GM03348 (cell line): Measurements from ENCODE around the gene LRRFIP1.
"Not testable (repeated sequence)": the region's sequence is repeated elsewhere in the genome, so short reads cannot be mapped to it uniquely, and the experiment has no call there.

Source experiments
- DNase-seq: peaks from one replicate; pipeline ENCODE4 v3.0.0; 2012; ENCODE audit warnings: low spot score

Gene LRRFIP1

DNA sequence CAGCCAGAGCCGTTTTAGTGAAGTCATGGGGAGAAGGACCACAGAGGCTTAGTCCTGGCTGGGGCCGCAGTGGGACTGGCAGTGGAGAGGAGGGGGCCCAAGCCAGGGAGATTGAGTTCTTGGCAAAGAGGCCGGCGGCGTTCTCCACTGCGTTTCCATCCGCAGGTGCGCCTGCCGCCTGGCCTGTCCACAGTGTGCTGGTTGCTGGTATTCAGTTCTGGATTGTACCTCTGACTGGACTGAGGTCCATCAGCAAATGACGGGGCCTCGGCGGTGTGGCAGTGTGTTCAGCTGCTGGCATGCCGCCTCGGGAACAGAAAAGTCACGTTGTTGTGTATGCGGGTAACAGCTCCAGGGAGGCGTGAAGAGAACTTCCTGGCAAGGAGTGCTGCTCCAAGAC is 36.8 kb downstream of the LRRFIP1 start:
- DNase-seq: no peak

- DNase-seq: no peak
Observed at GRCh38 chr2:237665713-237666143, 38.3 kb downstream of the LRRFIP1 start.

DNA sequence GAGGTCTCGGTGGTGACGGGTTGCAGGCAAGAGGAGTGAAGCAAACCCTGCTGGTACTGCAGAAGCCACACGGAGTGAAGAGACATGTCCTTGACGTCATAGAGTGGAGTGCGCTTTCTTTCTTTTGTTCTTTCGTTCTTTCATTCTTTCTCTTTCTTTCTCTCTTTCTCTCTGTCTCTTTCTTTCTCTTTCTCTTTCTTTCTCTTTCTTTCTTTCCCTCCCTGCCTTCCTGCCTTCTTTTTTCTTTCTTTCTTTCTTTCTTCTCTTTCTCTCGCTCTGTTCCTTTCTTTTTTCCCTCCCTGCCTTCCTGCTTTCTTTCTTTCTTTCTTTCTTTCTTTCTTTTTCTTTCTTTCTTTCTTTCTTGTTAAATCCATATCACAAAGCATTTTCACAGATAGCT is 39.2 kb downstream of the LRRFIP1 start:
- no peak for DNase-seq

DNA sequence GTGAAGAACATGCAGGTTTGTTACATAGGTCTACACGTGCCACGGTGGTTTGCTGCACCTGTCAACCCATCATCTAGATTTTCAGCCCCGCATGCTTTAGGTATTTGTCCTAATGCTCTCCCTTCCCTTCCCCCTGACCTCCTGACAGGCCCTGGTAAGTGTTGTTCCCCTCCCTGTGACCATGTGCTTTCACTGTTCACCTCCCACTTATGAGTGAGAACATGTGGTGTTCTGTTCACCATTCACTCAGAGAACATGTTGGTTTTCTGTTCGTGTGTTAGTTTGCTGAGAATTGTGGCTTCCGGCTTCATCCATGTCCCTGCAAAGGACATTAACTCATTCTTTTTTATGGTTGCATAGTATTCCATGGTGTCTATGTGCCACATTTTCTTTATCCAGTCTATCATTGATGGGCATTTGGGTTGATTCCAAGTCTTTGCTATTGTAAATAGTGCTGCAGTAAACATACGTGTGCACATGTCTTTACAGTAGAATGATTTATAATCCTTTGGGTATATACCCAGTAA is 39.7 kb downstream of the LRRFIP1 start:
- not testable (repeated sequence) for DNase-seq

DNA sequence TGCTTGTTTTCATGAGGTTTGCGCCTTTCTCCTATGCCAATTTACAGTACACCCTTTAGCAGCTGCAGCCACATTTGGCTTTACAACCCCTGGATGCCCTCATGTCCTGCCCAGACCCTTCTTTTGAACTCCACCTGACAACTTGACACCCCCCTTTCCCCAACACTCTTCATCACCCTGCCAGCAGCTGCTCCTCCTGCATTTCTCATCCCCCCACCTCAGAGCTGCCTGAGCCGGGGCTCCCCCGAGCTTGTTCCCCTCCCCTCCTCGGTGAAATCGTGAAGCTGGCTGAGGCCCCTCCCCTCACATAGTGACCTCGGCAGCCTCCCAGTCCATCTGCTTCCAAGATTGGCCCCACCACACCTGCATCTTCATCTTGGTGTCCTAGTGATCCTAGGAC is 40.5 kb downstream of the LRRFIP1 start:
- DNase-seq: no peak

GRCh38 chr2:237668440-237668839 is 41.1 kb downstream of the LRRFIP1 start:
- DNase-seq: no peak

DNA sequence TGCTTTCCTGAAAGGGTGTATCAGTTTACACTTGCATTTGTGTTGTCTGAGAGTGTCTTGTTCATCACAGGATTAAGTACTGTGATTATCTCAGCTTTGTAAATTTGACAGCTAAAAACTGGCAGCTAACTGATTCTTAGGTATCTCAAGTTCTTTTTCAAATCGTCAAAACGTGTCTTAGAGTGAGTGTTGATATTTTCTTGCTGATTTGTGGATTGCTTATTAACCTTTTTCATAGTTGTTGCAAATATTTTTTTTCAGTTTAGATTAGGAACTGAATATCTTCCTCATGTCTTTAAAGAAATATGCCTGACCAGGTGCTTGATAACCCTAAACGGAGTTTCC is 41.9 kb downstream of the LRRFIP1 start:
- no peak for DNase-seq

DNA sequence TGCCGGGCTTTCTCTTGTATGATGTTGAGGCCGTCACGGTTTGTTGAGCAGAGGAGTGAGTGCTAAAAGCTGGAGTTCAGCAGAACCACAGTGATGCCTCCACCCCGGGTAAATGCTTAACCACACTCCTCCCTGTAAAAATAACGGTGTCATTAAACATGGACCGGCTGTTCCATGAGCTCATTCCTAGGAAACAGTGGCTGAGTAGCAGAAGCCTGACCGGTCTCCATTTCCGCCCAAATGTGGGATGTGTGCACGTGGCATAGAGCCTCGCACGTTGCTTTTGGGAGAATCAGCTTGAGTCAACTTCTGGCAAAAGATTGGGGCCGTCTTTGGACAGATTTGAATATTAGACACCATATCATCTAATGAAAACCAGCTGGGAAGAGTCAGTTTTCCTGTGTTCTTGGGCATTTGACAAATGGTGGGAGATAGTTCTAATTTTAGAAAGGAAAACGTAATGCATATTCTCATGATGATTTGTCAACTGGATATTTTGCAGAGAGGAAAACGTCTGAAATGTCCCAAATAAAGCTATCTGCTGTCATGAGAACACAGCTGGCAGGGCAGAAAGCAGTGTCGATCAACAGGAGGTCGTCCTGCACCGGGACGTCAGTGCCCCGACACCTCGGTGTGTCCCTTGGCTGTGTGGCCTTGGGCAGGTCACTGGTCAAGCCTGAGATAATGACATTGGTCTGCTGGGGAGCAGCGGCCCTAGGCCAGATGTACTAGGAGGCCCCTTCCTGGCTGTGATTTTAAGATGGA is 42.4 kb downstream of the LRRFIP1 start:
- DNase-seq: peak; percentile 91

DNA sequence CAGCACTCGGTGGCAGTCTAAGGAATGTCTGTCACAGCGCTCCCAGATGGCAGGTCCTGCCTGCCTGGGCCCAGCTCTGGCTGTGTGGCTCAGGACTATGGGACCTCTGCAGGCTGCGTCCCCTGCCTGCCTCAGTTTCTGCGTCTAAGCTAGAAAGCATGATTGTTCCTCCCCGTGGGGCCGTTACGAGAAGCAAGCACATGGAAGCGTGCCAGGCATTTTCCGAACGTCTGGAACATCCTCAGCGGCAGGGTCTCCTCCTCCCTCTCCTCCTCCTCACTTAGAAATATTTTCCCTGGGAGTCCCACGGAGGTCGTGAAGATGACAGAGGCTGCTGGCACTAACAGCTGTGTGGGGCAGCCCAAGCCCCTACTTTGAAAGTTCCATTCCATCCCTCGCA is 43.3 kb downstream of the LRRFIP1 start:
- DNase-seq: no peak

- DNase-seq: no peak
Observed at GRCh38 chr2:237671466-237672138, 44.2 kb downstream of the LRRFIP1 start.

- no peak for DNase-seq
Observed at GRCh38 chr2:237672731-237673129, 45.3 kb downstream of the LRRFIP1 start.

- DNase-seq: peak; percentile 26
Observed at GRCh38 chr2:237673130-237674001, 46.0 kb downstream of the LRRFIP1 start.

DNA sequence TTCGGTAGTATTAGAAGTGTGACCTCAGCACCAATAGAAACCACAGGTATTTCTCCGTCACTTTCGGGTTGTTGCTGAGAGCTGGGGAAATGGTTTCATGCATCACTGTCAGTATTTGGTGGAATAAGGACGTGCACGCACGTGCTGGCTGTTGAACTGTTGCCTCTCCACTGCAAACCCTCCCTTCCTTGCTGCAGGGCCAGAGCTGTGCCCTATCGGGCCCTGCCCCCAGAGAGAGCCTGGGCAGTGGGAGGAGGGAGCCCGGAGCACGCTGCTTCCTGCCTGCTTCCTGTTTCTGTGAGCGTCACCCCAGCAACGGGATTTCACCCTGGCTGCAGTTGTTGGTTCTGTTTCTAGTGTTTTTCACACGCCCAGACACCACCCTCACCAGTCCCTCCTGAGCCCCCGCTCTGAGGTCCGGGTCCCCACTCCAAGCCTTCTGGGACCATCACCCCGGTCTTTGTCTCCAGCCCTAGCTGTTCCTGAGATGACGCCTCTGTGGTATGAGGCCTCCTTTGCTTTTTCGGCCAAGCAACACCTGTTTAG is 47.4 kb downstream of the LRRFIP1 start:
- DNase-seq: peak; percentile 82

- DNase-seq: no peak
Observed at GRCh38 chr2:237675316-237675715, 47.9 kb downstream of the LRRFIP1 start.

DNA sequence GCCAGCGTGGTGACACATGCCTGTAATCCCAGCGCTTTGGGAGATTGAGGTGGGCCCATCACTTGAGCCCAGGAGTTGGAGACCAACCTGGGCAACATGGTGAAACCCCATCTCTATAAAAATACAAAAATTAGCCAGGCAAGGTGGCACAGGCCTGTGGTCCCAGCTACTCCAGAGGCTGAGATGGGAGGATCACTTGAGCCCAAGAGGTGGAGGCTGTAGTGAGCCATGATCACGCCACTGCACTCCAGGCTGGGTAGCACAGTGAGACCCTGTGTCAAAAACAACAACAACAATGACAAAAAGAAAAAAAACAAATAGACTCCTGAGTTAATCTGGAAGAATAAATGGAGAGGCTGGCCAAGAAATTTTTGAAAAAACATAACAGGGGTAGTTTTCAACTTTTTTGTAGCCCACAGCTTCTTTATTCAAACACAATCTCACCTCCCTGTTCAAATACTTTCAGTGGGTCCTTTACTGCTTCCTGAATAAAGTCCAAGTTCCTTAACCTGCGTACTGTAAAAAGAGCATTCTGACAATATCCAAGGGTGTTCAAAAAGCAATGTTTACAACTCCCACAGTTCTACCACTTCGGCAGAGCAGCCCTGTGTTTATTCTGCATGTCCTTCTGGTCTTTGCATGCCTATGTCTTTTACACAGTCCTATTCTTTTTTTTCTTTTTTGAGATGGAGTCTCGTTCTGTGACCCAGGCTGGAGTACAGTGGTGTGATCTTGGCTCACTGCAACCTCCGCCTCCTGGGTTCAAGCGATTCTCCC is 53.5 kb downstream of the LRRFIP1 start:
- no peak for DNase-seq

DNA sequence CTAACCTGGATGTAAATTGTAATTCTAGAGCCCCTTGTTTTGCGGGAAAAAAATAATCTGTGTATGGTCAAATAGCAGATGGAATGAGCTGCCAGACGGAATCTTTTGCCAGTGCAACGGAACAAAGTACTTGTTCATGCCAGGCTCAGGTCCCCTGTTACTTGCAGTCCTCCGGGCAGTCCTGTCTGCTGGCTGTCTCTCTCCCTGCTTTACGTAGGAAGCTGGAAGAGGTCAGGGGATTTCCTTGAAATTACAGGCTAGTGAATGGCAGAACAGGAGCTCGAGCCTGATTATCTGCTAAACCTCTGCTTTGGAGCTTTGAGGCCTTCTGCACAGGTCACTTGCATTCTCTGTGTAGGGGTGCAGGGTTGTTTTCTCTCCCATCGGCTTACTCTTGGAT is 54.8 kb downstream of the LRRFIP1 start:
- DNase-seq: no peak

GRCh38 chr2:237682856-237683670 is 55.7 kb downstream of the LRRFIP1 start:
- DNase-seq: no peak

DNA sequence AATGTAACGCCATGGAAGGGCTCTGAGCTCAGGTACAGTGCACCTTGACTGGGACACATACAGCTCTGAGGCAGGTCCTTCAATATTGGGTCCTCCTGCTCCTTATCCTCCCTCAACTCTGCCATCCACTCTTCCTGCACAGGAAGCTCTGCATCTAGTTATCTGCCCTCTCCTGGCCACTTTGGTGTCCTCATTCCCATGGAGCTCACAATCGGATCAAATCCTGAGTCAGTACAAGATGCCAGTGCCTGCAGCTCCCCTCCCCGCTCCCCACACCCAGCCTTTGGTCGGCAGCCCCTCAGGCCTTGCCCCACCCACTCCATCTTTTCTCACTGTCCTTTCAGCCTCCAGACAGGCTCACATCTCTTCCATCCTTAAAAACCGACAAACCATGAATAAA is 58.0 kb downstream of the LRRFIP1 start:
- DNase-seq: no peak

DNA sequence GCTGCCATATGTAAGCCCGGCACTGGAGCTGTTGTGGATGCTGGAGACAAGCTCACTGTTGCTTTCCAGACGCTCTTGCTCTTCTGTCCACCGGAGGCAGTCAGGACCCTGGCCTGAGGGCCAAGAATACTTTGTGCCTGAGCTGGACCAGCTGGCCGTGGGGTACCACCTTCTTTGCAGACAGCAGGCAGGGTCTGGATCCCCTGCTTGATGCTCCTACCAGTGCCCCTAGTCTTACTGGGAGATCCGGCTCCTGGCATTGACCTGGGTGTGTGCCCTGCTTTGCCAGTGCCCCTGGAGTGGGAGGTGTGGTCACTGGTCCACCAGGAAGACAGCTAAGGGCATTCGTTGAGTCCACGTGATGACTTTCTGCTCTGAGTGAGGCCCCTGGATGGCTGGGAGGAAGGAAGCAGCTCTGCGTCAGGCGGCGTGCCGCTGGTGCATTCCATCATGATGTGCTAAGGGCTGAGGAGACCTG is 59.3 kb downstream of the LRRFIP1 start:
- no peak for DNase-seq

DNA sequence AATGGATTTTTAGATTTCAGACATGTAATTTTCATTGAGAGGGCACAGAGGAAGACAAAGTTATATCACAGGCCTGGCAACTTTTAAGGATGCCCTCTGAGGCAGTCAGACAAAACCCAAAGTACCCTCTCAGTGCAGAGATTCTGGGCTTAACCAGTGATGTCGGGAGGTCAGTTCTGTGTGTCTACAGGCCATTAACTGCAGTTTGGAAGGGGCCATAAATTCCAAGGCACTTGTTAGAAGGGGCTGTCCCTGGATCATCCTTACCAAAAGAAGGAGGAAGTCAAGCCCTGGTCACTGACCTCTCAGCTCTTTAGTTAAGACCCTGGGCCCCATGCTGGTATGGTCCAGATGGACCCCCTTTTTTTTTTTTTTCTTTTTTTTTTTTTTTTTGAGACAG is 60.7 kb downstream of the LRRFIP1 start:
- no peak for DNase-seq
